Stimulated activated CD4-positive, alpha-beta T cell treated with anti-CD3 and anti-CD28 coated beads, TNF-alpha, amount 100 ng/mL, for 24 hours (primary cell): Measurements from ENCODE around the gene SDR9C7.
"Not testable (repeated sequence)": the region's sequence is repeated elsewhere in the genome, so short reads cannot be mapped to it uniquely, and the experiment has no call there.

Experiments
- DNase-seq, 3 experiments: peaks; one replicate each; pipeline ENCODE4 v3.0.0-alpha.2; 2020; ENCODE audit warnings: low read depth in 3 of 3

Gene SDR9C7

DNA sequence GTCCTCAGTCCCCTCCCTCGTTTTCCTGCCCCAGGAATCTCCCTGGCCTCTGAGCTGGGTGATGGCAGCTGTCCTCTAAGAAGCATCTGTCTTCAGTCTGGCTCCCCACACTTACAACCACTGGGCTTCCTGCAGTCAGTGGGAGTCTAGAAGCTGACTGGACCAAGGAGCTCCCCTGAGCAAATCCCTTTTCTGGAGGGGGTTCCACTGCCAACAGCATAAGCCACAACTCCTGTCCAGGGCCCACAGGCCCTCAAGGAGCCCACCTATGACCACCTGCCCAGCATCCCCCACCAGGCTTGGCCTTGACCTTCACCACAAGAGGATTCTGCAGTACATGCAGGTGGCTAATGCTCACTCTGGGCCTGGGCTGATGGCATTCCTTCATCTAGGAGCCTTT, 19.1 kb upstream of the SDR9C7 start:
- DNase-seq = no peak

DNA sequence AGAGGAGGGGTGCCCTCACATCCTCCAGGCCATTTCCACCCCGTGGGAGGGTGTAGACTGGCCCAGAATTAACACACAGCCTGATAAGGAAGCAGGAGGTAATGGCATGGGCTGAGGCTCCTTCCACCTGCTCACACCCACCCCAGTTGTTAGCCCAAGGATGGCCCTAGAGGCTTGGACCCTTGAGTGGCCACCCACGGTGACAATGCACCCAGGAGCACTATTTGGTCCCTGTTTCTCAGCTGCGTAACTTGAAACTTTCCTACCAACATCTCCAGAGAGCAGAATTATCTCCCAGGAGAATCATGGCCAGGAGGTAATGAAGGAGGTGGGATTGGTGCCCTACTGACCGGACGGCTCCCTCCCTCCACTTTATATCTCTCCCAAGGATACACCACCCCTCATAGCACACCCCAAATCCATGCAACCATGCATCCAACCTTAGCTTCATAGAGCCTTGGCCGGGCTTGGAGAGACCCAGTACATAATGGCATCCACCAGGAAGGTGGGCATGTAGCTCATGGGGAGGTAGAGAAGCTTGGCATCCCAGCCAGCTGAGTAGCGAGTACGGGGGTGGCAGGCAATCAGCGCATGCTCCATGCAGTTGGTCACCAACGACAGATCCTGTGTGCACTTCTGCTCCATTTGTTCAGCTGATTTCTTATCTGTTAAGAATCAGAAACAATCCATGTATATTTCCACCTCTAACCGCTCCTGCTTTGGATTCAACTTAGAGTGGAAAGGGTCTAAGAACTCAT, 17.6 kb upstream of the SDR9C7 start:
- DNase-seq = no peak

DNA sequence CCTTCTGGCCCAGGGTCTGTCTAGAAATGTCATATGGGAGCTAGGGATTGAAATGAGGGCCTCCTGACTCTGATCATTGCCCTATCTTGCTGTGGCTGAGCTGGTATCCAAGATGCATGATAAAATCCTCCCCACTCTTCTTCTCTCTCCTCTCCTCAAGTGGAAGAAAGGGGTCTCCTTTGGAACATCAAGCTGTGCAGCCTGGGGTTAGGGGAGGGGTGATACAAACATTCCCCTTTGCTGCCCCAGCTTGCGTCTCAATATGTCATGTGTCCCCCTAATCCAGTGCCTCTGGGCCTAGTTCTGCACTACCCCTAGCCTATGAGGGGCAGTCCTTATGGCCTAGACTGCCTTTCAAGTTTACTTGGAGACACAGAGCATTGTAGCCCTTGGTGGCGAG, 14.7 kb upstream of the SDR9C7 start:
- DNase-seq = no peak

DNA sequence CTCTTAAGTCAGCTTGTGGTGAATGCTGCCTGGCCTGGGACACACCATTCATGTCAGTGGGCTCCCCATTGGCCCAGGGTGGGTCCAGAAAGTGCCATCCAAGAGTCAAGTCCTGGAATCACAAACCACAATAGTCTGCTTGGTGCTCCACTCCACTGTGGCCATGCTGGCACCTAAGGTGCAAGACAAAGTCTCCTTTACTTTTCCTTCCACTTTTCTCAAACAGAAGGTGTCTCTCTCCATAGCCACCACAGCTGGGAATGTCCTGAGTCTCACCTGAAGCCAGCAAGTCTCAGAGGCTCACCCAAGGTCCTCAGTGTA, 14.2 kb upstream of the SDR9C7 start:
- no peak for DNase-seq

DNA sequence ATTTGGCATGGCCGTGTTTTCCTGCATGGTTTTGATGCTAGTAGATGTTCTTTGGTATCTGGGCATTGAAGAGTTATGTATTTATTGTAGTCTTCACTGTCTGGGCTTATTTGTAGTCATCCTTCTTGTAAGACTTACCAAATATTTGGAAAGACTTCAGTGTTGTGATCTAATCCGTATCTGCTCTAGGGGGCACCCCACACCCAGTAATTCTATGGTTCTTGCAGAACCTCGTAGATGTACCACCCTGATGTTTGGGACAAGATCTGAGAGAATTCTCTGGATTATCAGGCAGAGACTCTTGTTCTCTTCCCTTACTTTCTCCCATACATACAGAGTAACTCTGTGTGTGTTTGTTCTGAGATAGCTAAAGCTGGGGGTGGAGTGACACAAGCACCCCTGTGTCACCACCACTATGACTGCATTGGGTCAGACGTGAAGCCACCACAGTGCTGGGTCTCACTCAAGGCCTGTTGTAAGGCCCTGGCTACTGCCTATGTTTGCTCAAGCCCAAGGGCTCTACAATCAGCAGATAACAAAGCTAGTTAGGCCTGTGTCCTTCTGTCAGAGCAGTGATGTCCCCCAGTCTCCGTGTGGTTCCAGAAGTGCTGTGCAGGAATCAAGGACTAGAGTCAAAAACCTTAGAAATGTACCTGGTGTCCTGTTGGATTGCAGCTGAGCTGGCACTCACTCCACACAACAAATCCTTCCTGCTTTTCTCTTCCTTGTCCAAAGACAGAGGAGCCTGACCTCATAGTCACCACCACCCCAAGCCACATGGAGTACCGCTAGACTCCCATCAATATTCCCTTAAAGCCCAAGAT, 13.6 kb upstream of the SDR9C7 start:
- DNase-seq = no peak

DNA sequence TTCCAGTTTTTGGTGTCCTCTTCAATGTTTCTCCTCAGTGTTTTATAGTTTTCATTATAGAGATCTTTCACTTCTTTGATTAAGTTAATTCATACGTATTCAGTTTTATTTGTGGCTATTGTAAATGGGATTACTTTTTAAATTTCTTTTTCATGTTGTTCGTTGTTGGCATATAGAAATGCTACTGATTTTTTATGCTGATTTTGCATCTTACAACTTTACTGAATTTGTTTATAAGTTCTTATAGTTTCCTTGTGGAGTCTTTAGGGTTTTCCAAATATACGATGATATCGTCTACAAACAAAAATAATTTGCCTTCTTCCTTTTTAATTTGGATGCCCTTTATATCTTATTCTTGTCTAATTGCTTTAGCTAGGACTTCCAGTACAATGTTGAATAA, 9.7 kb upstream of the SDR9C7 start:
- DNase-seq = no peak

DNA sequence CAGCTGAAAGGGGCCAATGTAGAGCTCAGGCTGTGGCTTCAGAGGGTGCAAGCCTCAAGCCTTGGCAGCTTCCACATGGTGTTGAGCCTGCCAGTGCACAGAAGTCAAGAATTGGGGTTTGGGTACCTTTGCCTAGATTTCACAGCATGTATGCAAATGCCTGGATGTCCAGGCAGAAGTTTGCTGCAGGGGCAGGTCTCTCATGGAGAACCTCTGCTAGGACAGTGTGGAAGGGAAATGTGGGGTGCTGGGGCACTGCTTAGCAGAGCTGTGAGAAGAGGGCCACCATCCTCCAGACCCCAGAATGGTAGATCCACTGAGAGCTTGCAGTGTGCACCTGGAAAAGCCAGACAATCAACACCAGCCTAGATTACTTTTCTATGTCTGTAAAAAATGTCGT, 9.2 kb upstream of the SDR9C7 start:
- DNase-seq = not testable (repeated sequence)

DNA sequence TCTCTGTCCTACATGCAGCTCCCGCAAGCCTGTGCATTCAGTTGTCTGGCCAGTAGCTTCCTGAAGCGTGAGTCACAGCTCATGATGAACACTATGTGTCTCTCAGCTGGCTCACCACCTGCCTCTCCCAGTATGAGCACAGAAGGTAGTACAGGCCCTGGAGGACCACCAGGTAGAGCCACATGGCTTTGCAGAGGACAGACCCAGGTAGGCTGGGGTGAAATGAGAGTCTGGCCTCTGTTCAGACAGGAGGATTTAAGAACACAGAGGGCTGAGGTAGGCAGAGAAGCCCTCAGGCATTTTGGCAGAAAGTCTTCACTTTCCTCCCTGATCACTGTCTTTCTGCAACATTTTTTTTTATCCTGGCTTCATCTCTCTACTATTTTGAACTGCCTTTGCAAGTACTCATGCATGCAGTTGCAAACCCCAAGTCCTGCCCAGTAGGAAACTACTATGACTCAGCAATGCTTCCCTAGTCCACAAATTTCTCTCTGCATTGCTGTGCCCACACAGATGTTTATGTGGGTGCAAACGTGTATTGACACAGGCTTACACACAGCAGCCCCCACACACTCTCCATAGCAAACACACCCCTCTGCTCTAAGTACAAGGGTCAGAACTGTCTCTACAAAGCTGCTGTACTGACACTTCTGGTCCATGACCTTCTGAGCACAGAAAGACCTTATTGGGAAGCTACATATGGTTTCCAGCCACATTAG, 7.2 kb upstream of the SDR9C7 start:
- DNase-seq = no peak

DNA sequence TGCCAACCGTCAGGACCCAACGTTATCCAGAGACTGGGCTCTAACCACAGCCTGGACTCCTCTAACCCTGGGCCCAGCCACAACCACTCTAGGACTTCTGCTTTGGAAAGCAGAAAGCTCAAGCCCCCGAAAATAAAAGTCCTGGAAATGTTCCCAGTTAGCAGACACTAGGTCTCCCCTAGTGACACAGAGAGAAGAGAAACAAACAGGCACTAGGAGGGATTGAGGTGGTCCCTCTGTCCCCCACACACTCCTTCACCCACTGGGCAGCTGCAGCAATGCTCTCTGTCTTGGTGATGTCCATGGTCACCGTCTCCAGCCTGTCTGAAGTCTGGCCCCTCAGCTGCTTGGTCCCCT, 6.7 kb upstream of the SDR9C7 start:
- DNase-seq = not testable (repeated sequence)

DNA sequence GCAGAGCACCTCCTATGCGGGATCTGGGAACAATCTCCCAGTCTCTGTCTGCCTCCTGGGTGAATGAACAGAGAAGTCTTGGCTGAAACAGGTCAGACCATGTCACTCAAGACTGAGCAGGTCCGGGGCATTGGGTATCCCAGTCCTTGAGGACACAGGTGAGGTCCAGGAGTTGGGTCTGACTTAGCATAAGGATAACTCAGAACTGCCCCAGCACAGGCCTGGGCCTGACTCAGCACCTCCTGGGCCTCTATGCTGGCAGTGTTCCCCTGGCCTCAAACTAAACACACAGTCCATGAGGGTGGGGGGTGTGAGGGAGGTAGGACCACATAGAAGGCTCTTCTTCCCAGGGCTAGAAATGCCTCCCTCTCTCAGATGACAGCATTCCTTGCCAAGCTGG, 1.5 kb upstream of the SDR9C7 start:
- DNase-seq = no peak

DNA sequence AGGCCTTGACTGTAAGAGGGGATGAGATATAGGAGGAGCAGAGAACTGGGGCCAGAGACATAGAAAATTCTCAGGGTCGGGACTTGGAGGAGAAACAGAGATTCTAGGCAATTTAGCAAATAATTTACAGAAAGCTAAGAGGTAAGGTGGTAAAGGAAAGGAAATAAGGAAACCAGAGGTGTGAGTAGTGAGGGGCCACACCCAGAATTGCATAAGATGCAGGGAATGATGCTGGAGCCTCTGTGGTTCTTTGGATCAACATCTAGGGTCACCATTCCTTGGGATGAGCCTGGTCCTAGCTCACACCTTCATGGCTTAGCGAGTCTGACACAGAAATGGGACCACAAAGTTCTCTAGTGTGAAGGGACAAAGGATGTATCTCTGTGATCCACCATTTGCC, 949 bp upstream of the SDR9C7 start:
- no peak for DNase-seq

DNA sequence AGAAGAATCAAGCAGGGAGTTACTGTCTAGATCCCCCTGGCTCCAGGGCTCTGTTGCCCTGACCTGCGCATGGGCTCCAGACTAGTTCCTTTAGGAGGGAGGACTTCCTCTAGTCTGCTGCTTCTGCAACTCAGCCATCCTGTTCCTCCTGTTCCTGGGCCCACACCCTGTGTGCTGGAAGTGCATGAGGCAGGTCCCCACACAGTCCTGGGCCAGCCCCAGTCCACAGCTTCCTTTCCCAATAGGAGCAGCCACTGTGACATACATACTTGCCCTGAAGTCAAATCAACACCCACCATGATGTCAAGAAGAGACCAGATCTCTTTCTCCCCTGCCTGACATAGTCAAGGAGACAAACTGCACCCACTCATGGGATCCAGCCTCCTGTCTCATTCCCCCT, 1.3 kb downstream of the SDR9C7 start:
- DNase-seq = no peak

DNA sequence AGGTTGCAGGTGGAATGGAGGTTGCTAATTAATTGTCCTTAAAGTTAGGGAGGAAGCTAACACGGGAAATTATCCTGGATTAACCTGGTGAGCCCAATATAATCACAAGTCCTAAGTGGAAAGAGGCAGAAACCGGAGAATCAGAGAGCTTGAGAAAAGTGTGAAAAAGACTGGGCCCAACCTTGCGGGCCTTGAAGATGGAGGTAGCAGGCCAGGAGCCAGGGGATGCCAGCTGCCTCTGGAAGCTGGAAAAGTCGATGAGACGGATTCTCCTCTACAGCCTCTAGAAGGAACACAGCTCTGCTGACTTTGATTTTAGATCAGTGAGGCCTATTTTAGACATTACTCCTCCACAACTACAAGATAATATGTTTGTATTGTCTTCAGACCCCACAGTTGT, 2.1 kb downstream of the SDR9C7 start:
- DNase-seq = no peak

DNA sequence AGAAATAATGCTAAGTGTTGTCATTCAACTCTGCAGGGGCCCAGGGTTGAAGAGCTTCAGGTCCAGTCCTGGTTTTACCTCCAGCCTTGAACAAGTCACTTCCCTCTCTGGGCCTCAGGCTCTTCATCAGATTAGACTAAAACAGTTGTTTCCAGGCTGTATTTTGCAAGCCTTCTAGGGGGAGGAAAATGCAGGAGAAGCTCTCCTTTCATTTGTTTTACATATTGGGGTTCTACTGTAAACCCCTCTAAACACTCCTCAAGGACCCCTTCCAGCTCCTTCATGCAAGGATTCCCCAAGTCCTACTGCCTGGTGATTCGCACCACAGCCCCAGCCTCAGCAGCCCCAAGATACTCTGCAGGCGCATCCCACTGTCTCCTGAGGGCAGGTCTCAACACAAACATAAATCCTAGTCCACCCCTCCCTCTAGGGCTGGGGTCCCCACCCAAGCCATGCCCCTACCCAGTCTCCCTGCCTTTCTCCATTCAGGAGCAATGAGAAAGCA, 2.7 kb downstream of the SDR9C7 start:
- no peak for DNase-seq

DNA sequence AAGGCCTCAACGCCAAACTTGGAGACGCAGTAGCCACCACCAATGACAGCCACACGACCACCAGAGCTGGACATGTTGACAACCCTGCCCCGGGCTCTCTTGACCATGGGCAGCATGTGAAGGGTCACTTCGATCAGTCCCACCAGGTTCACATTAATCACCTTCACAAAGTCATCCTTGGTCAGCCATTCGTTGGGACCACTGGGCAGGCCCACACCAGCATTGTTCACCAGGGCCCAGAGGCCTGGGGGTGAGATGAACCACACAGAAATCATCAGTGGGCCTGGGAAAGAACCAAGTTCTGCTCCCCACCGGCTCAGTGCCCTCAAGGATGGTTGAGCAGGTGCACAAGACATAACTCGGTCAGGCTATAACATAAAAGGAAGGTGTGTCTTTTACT, 4.0 kb downstream of the SDR9C7 start:
- no peak for DNase-seq

DNA sequence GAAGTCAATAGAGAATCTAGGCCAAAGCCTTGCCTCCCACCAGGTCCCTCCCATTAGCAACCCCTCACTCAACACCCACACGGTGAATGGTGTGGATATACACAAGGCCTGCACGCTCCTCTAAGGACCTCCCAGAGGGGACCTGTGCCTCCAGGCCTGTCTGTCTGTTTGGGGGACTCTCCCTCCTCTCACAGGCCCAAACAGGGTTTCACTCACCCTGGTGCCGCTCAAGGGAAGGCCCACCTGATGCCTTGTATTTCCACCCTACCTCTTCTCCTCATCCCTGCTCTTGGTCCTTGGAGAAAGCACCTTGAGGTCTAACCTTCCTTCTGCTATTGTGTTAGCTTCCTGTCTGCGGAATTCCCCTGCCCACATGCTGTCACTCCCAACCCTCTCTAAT, 4.4 kb downstream of the SDR9C7 start:
- DNase-seq = no peak

DNA sequence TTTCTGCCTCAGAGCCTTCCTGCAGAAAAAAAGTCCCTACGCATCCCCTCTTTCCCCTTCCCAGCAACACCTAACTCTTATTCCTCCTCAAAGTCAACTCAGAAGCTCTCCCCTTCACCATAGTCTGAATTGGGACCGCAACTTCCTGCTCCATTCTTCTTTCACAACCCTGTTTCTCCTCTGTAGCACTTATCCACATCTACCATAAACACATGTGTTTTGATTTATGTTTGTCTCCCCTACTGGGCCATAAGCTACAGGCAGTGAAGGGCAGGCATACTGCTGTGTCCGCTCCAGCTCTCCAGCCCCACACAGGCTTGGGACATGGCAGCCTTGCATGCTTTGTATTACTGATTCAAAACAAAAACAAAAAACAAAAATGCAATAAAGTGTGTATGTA, 5.9 kb downstream of the SDR9C7 start:
- DNase-seq = no peak

DNA sequence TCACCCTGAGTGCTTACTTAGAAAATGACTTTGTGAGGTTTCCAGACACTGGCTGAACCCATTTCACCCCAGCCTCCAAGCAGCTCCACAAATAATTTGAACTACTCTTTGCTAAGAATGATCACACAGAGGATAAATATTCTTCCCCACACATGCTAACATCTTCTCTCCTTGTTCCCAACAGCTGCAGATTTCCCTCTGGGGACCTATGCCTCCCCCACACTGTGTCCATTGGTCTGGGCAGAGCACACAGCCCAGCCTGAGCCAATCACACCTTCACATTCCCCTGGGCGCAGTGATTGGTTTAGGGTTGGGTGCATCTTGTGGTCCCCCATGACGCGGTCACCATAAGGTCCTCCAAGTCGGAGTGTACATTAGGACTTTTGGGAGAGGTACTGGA, 6.9 kb downstream of the SDR9C7 start:
- DNase-seq = no peak

DNA sequence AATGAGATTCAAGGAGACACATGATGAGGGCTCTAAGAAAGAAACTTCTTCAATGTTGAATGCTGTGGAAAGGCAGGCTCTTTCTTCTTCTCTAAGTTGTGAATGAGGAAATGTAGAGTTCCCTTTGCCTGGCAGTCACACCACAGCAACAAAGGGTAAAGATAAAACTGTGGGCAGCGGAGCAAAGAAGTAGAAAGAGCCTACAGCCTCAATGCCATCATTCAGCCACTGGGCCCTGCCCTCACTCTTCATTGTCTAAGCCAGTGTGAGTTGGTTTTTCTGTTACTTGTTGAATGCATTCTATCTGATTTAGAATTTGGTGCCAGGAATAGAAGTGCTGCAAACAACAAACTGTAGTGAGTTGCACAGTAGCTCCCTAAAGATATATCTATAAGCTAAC, 12.2 kb downstream of the SDR9C7 start:
- DNase-seq = no peak

DNA sequence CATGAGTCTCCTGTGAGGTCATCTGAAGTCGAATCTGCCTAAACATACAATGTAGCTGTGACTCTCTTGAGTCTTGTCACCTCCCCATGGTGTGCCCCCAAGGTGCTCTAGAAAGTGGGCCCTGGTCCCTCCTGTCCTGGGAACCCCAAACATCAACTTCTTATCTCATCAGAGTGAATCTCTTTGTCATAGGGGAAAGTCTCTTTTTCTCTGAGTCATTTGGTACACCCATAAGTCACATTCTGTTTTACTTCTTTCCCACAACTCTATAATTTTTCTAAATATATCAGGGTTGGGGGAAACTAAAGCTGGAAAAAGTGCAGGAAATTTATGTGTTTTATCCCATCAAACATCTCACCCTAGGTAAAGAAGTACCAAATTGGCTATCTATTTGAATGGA, 12.9 kb downstream of the SDR9C7 start:
- DNase-seq = no peak

DNA sequence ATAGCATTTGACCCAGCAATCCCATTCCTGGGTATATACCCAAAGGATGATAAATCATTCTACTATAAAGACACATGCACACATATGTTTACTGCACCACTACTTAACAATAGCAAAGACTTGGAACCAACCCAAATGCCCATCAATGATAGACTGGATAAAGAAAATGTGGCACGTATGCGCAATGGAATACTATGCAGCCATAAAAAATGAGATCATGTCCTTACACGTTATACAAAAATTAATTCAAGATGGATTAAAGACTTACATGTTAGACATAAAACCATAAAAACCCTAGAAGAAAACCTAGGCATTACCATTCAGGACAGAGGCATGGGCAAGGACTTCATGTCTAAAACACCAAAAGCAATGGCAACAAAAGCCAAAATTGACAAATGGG, 16.1 kb downstream of the SDR9C7 start:
- not testable (repeated sequence) for DNase-seq

DNA sequence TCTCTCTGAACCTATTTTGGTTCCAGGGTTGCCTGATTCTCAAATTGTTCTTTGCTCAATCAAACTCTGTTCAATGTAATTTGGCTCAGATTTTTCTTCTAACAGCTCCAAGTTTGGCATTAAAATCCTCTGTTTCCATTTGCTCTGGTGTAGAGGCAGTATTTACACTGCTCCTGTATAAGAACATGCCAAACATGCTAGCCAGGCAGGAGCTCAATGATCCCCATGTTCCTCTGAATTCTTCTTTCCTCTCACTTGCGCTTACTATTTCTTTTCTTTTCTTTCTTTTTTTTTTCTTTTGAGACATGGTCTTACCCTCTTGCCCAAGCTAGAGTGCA, 17.2 kb downstream of the SDR9C7 start:
- DNase-seq = no peak
